Left hindlimb (tissue), 1 donor: ENCODE data around the gene TOMM5.
"Not testable (repeated sequence)": the region's sequence is repeated elsewhere in the genome, so short reads cannot be mapped to it uniquely, and the experiment has no call there.

ENCODE experiments used
- DNase-seq: peaks from one replicate; pipeline ENCODE4 v3.0.0-alpha.2; 2018

The TOMM5 gene

GRCh38 chr9:37611014-37611413, 18.6 kb upstream of the TOMM5 start:
- no peak for DNase-seq

- no peak for DNase-seq
These were observed 17.5 kb upstream of the TOMM5 start for GRCh38 chr9:37609735-37610397.

GRCh38 chr9:37608250-37608649, 15.9 kb upstream of the TOMM5 start:
- no peak for DNase-seq

- DNase-seq: no peak
These were observed 11.9 kb upstream of the TOMM5 start for GRCh38 chr9:37604296-37604695.

- DNase-seq: no peak
These were observed 10.4 kb upstream of the TOMM5 start for GRCh38 chr9:37602817-37603216.

GRCh38 chr9:37602061-37602460, 9.7 kb upstream of the TOMM5 start:
- DNase-seq: not testable (repeated sequence)

GRCh38 chr9:37596504-37596903, 4.1 kb upstream of the TOMM5 start:
- no peak for DNase-seq

- no peak for DNase-seq
These were observed 1.6 kb upstream of the TOMM5 start for GRCh38 chr9:37593883-37594448.

- no peak for DNase-seq
These were observed 4.9 kb downstream of the TOMM5 start for GRCh38 chr9:37587521-37587920.

- DNase-seq: no peak
These were observed 8.8 kb downstream of the TOMM5 start for GRCh38 chr9:37583522-37584121.

GRCh38 chr9:37582548-37583157, 9.7 kb downstream of the TOMM5 start:
- no peak for DNase-seq

GRCh38 chr9:37575921-37576721, 16.3 kb downstream of the TOMM5 start, which contains the start of gene FBXO10:
Gene FBXO10 (minus strand): TSS chr9:37576380. CDS start chr9:37541768, 34,612 bp downstream.
- DNase-seq: peak; percentile 86

GRCh38 chr9:37575511-37575914, 16.9 kb downstream of the TOMM5 start:
- DNase-seq: no peak

GRCh38 chr9:37575001-37575400, 17.4 kb downstream of the TOMM5 start:
- DNase-seq: no peak

- no peak for DNase-seq
These were observed 18.1 kb downstream of the TOMM5 start for GRCh38 chr9:37574241-37574721.

- no peak for DNase-seq
These were observed 21.1 kb downstream of the TOMM5 start for GRCh38 chr9:37571282-37571681.

GRCh38 chr9:37566716-37567115, 25.7 kb downstream of the TOMM5 start:
- DNase-seq: no peak

- no peak for DNase-seq
These were observed 26.5 kb downstream of the TOMM5 start for GRCh38 chr9:37565661-37566618.

GRCh38 chr9:37564916-37565315, 27.5 kb downstream of the TOMM5 start:
- DNase-seq: no peak

- no peak for DNase-seq
These were observed 28.4 kb downstream of the TOMM5 start for GRCh38 chr9:37563806-37564513.

GRCh38 chr9:37562826-37563225, 29.6 kb downstream of the TOMM5 start:
- DNase-seq: no peak
